HG03460 (cell line): Measurements from ENCODE around the gene PROC.
A peak's percentile ranks its signal among the peaks of the same experiment; 100 is the strongest.

ENCODE experiments used
- ATAC-seq: cut with Tn5 transposase; IDR thresholded peaks from one replicate; pipeline ENCODE4 v1.9.1; 2021; ENCODE audit not compliant: unreplicated experiment

PROC gene

GRCh38 chr2:127413200-127413599 lies 5.0 kb upstream of the PROC start:
- ATAC-seq = no peak

- ATAC-seq = no peak
These were observed 4.2 kb upstream of the PROC start for GRCh38 chr2:127413782-127414637.

- ATAC-seq = no peak
These were observed 3.3 kb upstream of the PROC start for GRCh38 chr2:127414638-127415592.

DNA sequence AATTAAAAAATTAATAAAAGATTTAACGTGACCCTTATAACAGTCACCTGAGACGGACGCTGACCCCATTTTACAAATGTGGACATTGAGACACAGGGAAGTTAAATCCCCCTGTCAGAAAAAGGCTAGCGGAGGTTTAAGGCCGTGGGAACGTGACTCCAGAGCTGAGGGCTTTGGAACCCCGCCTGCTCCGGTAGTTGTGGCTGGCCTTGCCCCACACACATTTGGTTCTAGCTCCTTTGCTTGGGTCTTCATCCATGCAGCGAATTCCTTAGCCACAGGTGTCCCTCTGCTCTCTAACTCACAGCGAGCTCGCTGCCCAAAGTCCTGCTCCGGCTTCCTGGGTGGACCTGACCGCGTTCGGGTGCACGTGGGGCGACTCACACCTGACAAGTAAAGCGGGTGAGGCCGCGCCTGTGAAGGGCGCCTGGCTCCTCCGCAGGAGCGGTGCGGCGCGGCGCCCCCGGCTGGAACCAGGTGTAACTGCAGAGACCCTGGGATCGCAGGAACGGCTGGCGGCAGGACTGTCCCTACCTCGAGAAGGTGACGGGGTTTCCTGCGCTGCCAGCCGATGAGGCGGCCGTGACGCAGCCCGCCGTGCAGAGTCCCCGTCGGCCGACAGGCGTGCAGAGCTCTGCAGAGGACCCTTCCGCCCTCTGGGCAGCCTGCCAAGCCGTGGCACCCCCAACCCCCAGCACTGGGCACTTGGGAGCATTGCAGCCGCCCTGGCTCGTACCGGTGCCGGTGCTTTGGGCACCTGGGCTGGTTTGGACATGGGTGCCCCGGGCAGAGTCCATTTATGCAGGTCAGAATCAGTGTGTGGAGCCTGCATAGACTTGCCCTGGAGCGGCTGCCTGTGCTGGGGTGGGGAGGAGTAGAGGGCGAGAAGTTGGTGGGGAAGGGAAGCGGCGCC lies 2.4 kb upstream of the PROC start:
- peak; percentile 81 for ATAC-seq

DNA sequence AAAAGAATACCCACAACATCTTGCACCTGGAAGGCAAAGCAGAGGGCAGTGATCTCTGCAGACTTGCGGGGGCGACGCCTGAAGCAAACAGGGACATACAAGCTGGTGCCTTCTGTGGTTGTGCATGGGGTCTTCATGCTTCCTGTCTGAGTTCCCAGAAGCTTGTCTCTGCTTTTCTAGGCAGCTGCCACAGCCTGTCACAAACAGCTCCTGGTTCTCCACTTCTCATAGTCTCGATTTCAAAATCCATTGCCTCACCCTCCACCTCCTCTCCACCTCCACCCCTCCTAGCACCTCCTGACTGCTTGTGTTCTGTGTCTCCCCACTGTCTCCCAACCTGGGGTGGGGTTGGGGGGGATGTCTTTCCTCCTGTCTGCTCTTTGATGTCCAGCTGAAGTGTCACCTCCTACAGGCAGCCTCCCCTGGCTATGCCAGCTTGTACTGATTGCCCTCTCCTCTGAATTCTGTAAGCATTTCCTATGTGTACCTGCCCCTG lies 1.7 kb upstream of the PROC start:
- no peak for ATAC-seq

DNA sequence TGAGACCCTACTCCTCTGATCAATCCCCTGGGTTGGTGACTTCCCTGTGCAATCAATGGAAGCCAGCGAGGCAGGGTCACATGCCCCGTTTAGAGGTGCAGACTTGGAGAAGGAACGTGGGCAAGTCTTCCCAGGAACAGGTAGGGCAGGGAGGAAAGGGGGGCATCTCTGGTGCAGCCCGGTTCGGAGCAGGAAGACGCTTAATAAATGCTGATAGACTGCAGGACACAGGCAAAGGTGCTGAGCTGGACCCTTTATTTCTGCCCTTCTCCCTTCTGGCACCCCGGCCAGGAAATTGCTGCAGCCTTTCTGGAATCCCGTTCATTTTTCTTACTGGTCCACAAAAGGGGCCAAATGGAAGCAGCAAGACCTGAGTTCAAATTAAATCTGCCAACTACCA lies 821 bp upstream of the PROC start:
- no peak for ATAC-seq

DNA sequence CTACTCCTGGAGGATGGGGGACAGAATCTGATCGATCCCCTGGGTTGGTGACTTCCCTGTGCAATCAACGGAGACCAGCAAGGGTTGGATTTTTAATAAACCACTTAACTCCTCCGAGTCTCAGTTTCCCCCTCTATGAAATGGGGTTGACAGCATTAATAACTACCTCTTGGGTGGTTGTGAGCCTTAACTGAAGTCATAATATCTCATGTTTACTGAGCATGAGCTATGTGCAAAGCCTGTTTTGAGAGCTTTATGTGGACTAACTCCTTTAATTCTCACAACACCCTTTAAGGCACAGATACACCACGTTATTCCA lies 844 bp downstream of the PROC start:
- ATAC-seq = no peak

- ATAC-seq = no peak
These were observed 1.3 kb downstream of the PROC start for GRCh38 chr2:127419448-127420038.

DNA sequence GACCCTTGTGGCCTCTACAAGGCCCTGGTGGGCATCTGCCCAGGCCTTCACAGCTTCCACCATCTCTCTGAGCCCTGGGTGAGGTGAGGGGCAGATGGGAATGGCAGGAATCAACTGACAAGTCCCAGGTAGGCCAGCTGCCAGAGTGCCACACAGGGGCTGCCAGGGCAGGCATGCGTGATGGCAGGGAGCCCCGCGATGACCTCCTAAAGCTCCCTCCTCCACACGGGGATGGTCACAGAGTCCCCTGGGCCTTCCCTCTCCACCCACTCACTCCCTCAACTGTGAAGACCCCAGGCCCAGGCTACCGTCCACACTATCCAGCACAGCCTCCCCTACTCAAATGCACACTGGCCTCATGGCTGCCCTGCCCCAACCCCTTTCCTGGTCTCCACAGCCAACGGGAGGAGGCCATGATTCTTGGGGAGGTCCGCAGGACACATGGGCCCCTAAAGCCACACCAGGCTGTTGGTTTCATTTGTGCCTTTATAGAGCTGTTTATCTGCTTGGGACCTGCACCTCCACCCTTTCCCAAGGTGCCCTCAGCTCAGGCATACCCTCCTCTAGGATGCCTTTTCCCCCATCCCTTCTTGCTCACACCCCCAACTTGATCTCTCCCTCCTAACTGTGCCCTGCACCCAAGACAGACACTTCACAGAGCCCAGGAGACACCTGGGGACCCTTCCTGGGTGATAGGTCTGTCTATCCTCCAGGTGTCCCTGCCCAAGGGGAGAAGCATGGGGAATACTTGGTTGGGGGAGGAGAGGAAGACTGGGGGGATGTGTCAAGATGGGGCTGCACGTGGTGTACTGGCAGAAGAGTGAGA lies 2.0 kb downstream of the PROC start:
- no peak for ATAC-seq

- ATAC-seq = no peak
These were observed 3.0 kb downstream of the PROC start for GRCh38 chr2:127421116-127421800.

GRCh38 chr2:127421871-127422558 lies 3.8 kb downstream of the PROC start:
- ATAC-seq = no peak

DNA sequence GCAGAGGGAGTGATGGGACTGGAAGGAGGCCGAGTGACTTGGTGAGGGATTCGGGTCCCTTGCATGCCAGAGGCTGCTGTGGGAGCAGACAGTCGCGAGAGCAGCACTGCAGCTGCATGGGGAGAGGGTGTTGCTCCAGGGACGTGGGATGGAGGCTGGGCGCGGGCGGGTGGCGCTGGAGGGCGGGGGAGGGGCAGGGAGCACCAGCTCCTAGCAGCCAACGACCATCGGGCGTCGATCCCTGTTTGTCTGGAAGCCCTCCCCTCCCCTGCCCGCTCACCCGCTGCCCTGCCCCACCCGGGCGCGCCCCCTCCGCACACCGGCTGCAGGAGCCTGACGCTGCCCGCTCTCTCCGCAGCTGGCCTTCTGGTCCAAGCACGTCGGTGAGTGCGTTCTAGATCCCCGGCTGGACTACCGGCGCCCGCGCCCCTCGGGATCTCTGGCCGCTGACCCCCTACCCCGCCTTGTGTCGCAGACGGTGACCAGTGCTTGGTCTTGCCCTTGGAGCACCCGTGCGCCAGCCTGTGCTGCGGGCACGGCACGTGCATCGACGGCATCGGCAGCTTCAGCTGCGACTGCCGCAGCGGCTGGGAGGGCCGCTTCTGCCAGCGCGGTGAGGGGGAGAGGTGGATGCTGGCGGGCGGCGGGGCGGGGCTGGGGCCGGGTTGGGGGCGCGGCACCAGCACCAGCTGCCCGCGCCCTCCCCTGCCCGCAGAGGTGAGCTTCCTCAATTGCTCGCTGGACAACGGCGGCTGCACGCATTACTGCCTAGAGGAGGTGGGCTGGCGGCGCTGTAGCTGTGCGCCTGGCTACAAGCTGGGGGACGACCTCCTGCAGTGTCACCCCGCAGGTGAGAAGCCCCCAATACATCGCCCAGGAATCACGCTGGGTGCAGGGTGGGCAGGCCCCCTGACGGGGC lies 4.6 kb downstream of the PROC start:
- ATAC-seq = no peak

GRCh38 chr2:127423478-127423843 lies 5.2 kb downstream of the PROC start:
- no peak for ATAC-seq

GRCh38 chr2:127423880-127424279 lies 5.7 kb downstream of the PROC start:
- no peak for ATAC-seq

DNA sequence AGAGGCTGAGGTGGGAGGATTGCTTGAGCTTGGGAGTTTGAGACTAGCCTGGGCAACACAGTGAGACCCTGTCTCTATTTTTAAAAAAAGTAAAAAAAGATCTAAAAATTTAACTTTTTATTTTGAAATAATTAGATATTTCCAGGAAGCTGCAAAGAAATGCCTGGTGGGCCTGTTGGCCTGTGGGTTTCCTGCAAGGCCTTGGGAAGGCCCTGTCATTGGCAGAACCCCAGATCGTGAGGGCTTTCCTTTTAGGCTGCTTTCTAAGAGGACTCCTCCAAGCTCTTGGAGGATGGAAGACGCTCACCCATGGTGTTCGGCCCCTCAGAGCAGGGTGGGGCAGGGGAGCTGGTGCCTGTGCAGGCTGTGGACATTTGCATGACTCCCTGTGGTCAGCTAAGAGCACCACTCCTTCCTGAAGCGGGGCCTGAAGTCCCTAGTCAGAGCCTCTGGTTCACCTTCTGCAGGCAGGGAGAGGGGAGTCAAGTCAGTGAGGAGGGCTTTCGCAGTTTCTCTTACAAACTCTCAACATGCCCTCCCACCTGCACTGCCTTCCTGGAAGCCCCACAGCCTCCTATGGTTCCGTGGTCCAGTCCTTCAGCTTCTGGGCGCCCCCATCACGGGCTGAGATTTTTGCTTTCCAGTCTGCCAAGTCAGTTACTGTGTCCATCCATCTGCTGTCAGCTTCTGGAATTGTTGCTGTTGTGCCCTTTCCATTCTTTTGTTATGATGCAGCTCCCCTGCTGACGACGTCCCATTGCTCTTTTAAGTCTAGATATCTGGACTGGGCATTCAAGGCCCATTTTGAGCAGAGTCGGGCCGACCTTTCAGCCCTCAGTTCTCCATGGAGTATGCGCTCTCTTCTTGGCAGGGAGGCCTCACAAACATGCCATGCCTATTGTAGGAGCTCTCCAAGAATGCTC lies 6.6 kb downstream of the PROC start:
- no peak for ATAC-seq
